GM06990 (cell line): ENCODE measurements around the gene OR14A2.
"Not testable (repeated sequence)": the region's sequence is repeated elsewhere in the genome, so short reads cannot be mapped to it uniquely, and the experiment has no call there.

Experiments used
- DNase-seq: peaks from one replicate; pipeline ENCODE4 v3.0.0-alpha.2; 2011; ENCODE audit not compliant: insufficient read length; ENCODE audit errors: extremely low read depth
- H3K27me3 ChIP-seq: replicated peaks from 2 replicates; pipeline ENCODE4 v1.6.0; 2011; ENCODE audit warnings: low read length; ENCODE audit not compliant: control insufficient read depth, insufficient read depth
- H3K36me3 ChIP-seq: 2 replicates; pipeline ENCODE4 v1.5.1; 2011; ENCODE audit warnings: low read length; ENCODE audit not compliant: control insufficient read depth, insufficient read depth
- H3K4me3 ChIP-seq: replicated peaks from 2 replicates; pipeline ENCODE4 v1.5.1; 2011; ENCODE audit warnings: low read depth, mild to moderate bottlenecking, control low read depth, low read length
- CTCF ChIP-seq: IDR thresholded peaks from 2 replicates; pipeline ENCODE4 v1.5.1; 2011; ENCODE audit warnings: low read length, control low read depth, mild to moderate bottlenecking, inconsistent platforms; ENCODE audit not compliant: insufficient read depth, poor library complexity, severe bottlenecking

OR14A2 gene

DNA sequence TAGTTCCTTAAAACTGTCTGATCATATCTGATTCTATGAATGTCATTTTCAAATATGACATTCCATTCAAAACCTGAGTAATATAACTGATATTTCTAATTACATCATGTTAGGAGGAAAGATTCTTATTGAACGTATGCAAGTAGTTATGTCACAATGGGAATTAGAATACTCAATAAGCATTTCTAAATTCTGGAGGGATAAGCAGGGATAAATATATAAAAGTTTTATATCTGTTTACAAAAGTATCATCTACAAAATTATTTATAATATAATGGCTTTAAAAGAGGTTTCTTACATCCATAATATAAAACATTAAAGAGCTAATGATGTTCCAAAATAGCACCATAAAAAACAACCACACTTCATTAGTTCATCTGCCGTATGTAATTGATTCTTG lies at the start of gene OR14A2:
TSS of gene OR14A2 (minus strand) at position 101 of the 400 bp plus-strand sequence.
- no peaks in the 10 kb centered on the region for H3K36me3 ChIP-seq
- no peaks in the 10 kb centered on the region for H3K27me3 ChIP-seq
- TF ChIP-seq CTCF: no peak
- no peak within 1 kb of the TSS for H3K4me3 ChIP-seq
- DNase-seq: no peak

- no peaks in the 10 kb centered on the region for H3K36me3 ChIP-seq
- no peak for TF ChIP-seq CTCF
- DNase-seq: no peak
- H3K27me3 ChIP-seq: no peaks in the 10 kb centered on the region
- no peak overlapping the region for H3K4me3 ChIP-seq
Measured at GRCh38 chr1:247797518-247797917, 49.6 kb upstream of the OR14A2 start.

DNA sequence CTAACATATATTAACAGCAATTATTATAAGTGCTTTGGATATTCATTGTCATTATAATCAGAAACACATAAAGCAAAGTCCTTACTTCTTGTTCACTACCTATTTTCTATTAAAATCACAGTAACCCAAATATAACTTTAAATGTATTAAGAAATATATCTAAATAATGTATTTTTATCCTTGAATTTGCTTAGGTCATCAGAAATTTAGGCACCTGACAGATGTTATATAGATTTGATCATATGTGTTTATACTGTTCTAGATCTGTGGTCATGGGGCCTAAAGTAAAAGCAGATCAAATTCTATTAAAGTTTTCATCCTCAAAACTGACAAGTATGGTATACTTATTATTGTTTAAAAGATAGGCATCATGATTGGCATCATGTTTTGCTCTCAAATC lies 21.7 kb upstream of the OR14A2 start:
- H3K27me3 ChIP-seq: no peaks in the 10 kb centered on the region
- no peak for TF ChIP-seq CTCF
- no peak overlapping the region for H3K4me3 ChIP-seq
- no peak for DNase-seq
- no peaks in the 10 kb centered on the region for H3K36me3 ChIP-seq

GRCh38 chr1:247760456-247760855 lies 12.5 kb upstream of the OR14A2 start, which contains the start of gene OR1C1:
Gene OR1C1 (minus strand): TSS chr1:247760556. CDS start chr1:247758406, 2,150 bp downstream.
- no peak within 1 kb of the TSS for H3K4me3 ChIP-seq
- DNase-seq: no peak
- TF ChIP-seq CTCF: no peak
- H3K27me3 ChIP-seq: no peaks in the 10 kb centered on the region
- H3K36me3 ChIP-seq: no peaks in the 10 kb centered on the region

GRCh38 chr1:247754311-247754710 lies 6.4 kb upstream of the OR14A2 start:
- DNase-seq, H3K4me3 ChIP-seq, H3K27me3 ChIP-seq, H3K36me3 ChIP-seq: not testable (repeated sequence)

- DNase-seq: no peak
- H3K36me3 ChIP-seq: no peaks in the 10 kb centered on the region
- H3K4me3 ChIP-seq: no peak overlapping the region
- TF ChIP-seq CTCF: no peak
- no peaks in the 10 kb centered on the region for H3K27me3 ChIP-seq
Measured at GRCh38 chr1:247749870-247750269, 1.9 kb upstream of the OR14A2 start.
